HCT116 (cell line): ENCODE results near the gene IFNL2. TPM values are rescaled to one million over a fixed set of nuclear protein-coding genes. Genes with fewer than 3 reads are reported as not detected.

Source experiments
- ATAC-seq: fragments of 200-7000 bp; cut with Tn5 transposase; 2 replicates; pipeline ENCODE4 v1.9.1; 2020; ENCODE audit warnings: mild to moderate bottlenecking, moderate library complexity
- BruUV-seq: library from RNA; stranded (reverse); fragments of 400-500 nt; replicated peaks from 2 replicates; lab custom pipeline; 2021; lab: Mats Ljungman, UMichigan
- CTCF ChIA-PET: fragments of 300-600 bp; sonication (Branson Sonifier 250); formaldehyde crosslinking; loops from one replicate; lab custom pipeline; 2021; ENCODE audit warnings: antibody characterized with exemption; lab: Charles Lee
- POLR2A ChIA-PET: fragments of 300-600, 350-600 bp; sonication (Branson Sonifier 250); formaldehyde crosslinking; loops from one replicate; lab custom pipeline; 2021; ENCODE audit warnings: antibody characterized with exemption; lab: Charles Lee
- RAD21 ChIA-PET, 2 experiments: fragments of 300-600 bp; sonication (Branson Sonifier 250); formaldehyde crosslinking; loops; one replicate each; lab custom pipeline; 2023; ENCODE audit warnings: low total read pairs in 2 of 2; ENCODE audit not compliant: uncharacterized antibody in 2 of 2, unreplicated experiment in 2 of 2, low non-redundant PET in 1 of 2; lab: Charles Lee
- DNase-seq: peaks from one replicate; pipeline ENCODE4 v3.0.0-alpha.2; 2010; ENCODE audit warnings: low read depth, low spot score
- H2AFZ ChIP-seq: fragments of 200-600 bp; shearing (Covaris generic), sonication (generic); 2 replicates; pipeline ENCODE4 v1.6.1; 2017; ENCODE audit warnings: low read depth, mixed run types, mixed read lengths, antibody characterized with exemption, low read length; ENCODE audit not compliant: poor library complexity, severe bottlenecking
- H3K27ac ChIP-seq: 2 replicates; pipeline ENCODE4 v1.5.1; 2012; ENCODE audit warnings: low read depth, low read length
- H3K27me3 ChIP-seq: fragments of 200-600 bp; sonication (generic); 2 replicates; pipeline ENCODE4 v1.6.1; 2016; ENCODE audit warnings: mixed run types, low read length, mixed read lengths; ENCODE audit not compliant: insufficient read depth
- H3K36me3 ChIP-seq, 2 experiments: fragments of 200-500 bp in 1 of 2; fragments of 200-600 bp in 1 of 2; sonication (Bioruptor generic) in 1 of 2; sonication (generic) in 1 of 2; 2 replicates each; pipeline versions ENCODE4 v1.5.1 to v1.6.1; 2014 to 2016; ENCODE audit warnings: low read length in 2 of 2, inconsistent platforms in 1 of 2, mixed read lengths in 1 of 2, mixed run types in 1 of 2; ENCODE audit not compliant: insufficient read depth in 2 of 2, control insufficient read depth in 1 of 2
- H3K4me1 ChIP-seq, 2 experiments: fragments of 200-600 bp in 1 of 2; sonication (generic) in 1 of 2; 2 replicates each; pipeline versions ENCODE4 v1.5.1 to v1.6.1; 2012 to 2017; ENCODE audit warnings: low read length in 2 of 2, inconsistent platforms in 1 of 2, mild to moderate bottlenecking in 1 of 2, mixed read lengths in 1 of 2, mixed run types in 1 of 2, moderate library complexity in 1 of 2; ENCODE audit not compliant: insufficient read depth in 2 of 2, control insufficient read depth in 1 of 2
- H3K4me2 ChIP-seq: fragments of 200-600 bp; sonication (generic); 2 replicates; pipeline ENCODE4 v1.6.1; 2017; ENCODE audit warnings: mixed run types, low read length, mixed read lengths
- H3K4me3 ChIP-seq, 2 experiments: fragments of 200-600 bp in 1 of 2; sonication (generic) in 1 of 2; replicated peaks in 1 of 2; 2 replicates each; pipeline ENCODE4 v1.5.1; 2011 to 2016; ENCODE audit warnings: low read length in 2 of 2, control low read depth in 1 of 2, low read depth in 1 of 2, mild to moderate bottlenecking in 1 of 2, mixed read lengths in 1 of 2, mixed run types in 1 of 2
- H3K79me2 ChIP-seq: fragments of 200-600 bp; sonication (generic); 2 replicates; pipeline ENCODE4 v1.6.1; 2017; ENCODE audit warnings: mild to moderate bottlenecking, mixed run types, low read length, moderate library complexity, mixed read lengths; ENCODE audit not compliant: insufficient read depth
- H3K9ac ChIP-seq: fragments of 200-600 bp; sonication (generic); 2 replicates; pipeline ENCODE4 v1.6.1; 2016; ENCODE audit warnings: low read length, mixed read lengths
- H3K9me2 ChIP-seq: fragments of 200-600 bp; sonication (generic), shearing (Covaris generic); 2 replicates; pipeline ENCODE4 v1.6.1; 2017; ENCODE audit warnings: mixed run types, mild to moderate bottlenecking, moderate library complexity; ENCODE audit not compliant: insufficient read depth
- H3K9me3 ChIP-seq, 2 experiments: fragments of 200-500 bp in 1 of 2; fragments of 200-600 bp in 1 of 2; sonication (Bioruptor generic) in 1 of 2; sonication (generic) in 1 of 2; 2 replicates each; pipeline ENCODE4 v1.6.1; 2014 to 2017; ENCODE audit warnings: low read length in 2 of 2, mixed read lengths in 2 of 2, inconsistent platforms in 1 of 2, low read depth in 1 of 2, mild to moderate bottlenecking in 1 of 2, mixed run types in 1 of 2, moderate library complexity in 1 of 2; ENCODE audit not compliant: control insufficient read depth in 1 of 2, insufficient read depth in 1 of 2
- H4K20me1 ChIP-seq: fragments of 200-600 bp; sonication (generic), shearing (Covaris generic); 2 replicates; pipeline ENCODE4 v1.6.1; 2017; ENCODE audit warnings: mixed run types, mild to moderate bottlenecking, moderate library complexity; ENCODE audit not compliant: insufficient read depth
- ATF3 ChIP-seq: IDR thresholded peaks from 2 replicates; pipeline ENCODE4 v1.6.1; 2012
- CBX3 ChIP-seq: IDR thresholded peaks from 2 replicates; pipeline ENCODE4 v1.6.1; 2012; ENCODE audit warnings: low read depth
- CEBPB ChIP-seq: IDR thresholded peaks from 2 replicates; pipeline ENCODE4 v1.6.1; 2012; ENCODE audit warnings: low read depth
- CTCF ChIP-seq, 3 experiments: fragments of 200-600 bp in 1 of 3; sonication (generic) in 1 of 3; IDR thresholded peaks in 2 of 3; conservative IDR thresholded peaks in 1 of 3; 2 replicates each; pipeline ENCODE4 v1.5.1; 2012 to 2017; ENCODE audit warnings: low read depth in 2 of 3, low read length in 2 of 3, antibody characterized with exemption in 1 of 3, borderline replicate concordance in 1 of 3, control low read depth in 1 of 3, mild to moderate bottlenecking in 1 of 3, mixed read lengths in 1 of 3, mixed run types in 1 of 3, moderate library complexity in 1 of 3; ENCODE audit not compliant: insufficient read depth in 1 of 3
- EGR1 ChIP-seq: IDR thresholded peaks from 2 replicates; pipeline ENCODE4 v1.6.1; 2012; ENCODE audit warnings: low read depth
- ELF1 ChIP-seq: IDR thresholded peaks from 2 replicates; pipeline ENCODE4 v1.6.1; 2012; ENCODE audit warnings: low read depth, borderline replicate concordance
- EZH2phosphoT487 ChIP-seq: fragments of 200-600 bp; IDR thresholded peaks from 2 replicates; pipeline ENCODE4 v1.6.1; 2018; ENCODE audit warnings: antibody characterized with exemption, borderline replicate concordance
- FOSL1 ChIP-seq: IDR thresholded peaks from 2 replicates; pipeline ENCODE4 v1.6.1; 2012; ENCODE audit warnings: low read depth
- MAX ChIP-seq: IDR thresholded peaks from 2 replicates; pipeline ENCODE4 v1.6.1; 2012
- POLR2A ChIP-seq: IDR thresholded peaks from 2 replicates; pipeline ENCODE4 v1.7.0; 2011; ENCODE audit warnings: borderline replicate concordance; ENCODE audit not compliant: insufficient read depth, insufficient read length; ENCODE audit errors: extremely low read depth
- SIN3A ChIP-seq: IDR thresholded peaks from 2 replicates; pipeline ENCODE4 v1.6.1; 2012; ENCODE audit warnings: low read depth
- SP1 ChIP-seq: IDR thresholded peaks from 2 replicates; pipeline ENCODE4 v1.6.1; 2012; ENCODE audit warnings: low read depth
- SRF ChIP-seq: IDR thresholded peaks from 2 replicates; pipeline ENCODE4 v1.6.1; 2012; ENCODE audit warnings: low read depth
- TCF7L2 ChIP-seq: IDR thresholded peaks from 2 replicates; pipeline ENCODE4 v1.7.0; 2011; ENCODE audit warnings: borderline replicate concordance, inconsistent platforms; ENCODE audit not compliant: insufficient read depth, insufficient read length; ENCODE audit errors: extremely low read depth
- YY1 ChIP-seq: IDR thresholded peaks from 2 replicates; pipeline ENCODE4 v1.6.1; 2011; ENCODE audit warnings: low read length, low read depth, moderate library complexity, mild to moderate bottlenecking; ENCODE audit not compliant: insufficient replicate concordance; ENCODE audit errors: extremely low read depth
- ZFX ChIP-seq: fragments of 450-650 bp; IDR thresholded peaks from 2 replicates; pipeline ENCODE4 v1.6.1; 2017
- ZNF274 ChIP-seq: fragments of 200-500 bp; sonication (Bioruptor generic); IDR thresholded peaks from 2 replicates; pipeline ENCODE4 v1.6.1; 2014; ENCODE audit warnings: mild to moderate bottlenecking, low read depth, low read length, inconsistent platforms
- intact Hi-C: fragments of 100-400 bp; cut with micrococcal nuclease; formaldehyde crosslinking; loops from 2 replicates; pipeline ENCODE4 v1.10.0; 2022
- total RNA-seq: library from RNA; stranded (reverse); gene quantifications from one replicate; pipeline ENCODE4 v1.2.1, GENCODE V29; 2021; ENCODE audit not compliant: unreplicated experiment
- TF ChIP-seq, protein P1 (sequence below): IDR thresholded peaks from 2 replicates; pipeline ENCODE4 v1.6.1; 2011; ENCODE audit warnings: mild to moderate bottlenecking, low read length, moderate library complexity; ENCODE audit not compliant: insufficient replicate concordance; ENCODE audit errors: extremely low read depth

IFNL2 gene
- total RNA-seq, 1 experiment from 2014 or later: not detected

DNA sequence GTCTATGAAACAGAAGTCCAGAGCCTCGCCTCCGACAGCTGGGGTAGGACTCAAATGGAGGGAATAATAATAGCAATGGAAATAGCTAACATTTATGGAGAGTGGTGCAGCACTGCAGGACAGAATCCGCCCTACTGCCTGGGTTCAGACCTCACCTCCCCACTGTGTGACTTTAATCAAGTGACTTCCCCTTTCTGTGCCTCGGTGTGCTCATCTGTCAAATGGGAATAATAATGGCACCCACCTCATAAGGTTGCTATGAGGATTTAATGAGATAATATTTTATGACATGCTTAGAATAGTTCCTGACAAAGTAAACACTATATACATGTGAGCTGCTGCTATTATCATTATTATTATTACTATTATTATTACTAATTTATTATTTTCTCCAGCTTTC, 49.3 kb downstream of the IFNL2 start:
- CTCF ChIA-PET: no interaction called here
- Histone ChIP-seq H4K20me1 (no peaks in the 10 kb centered on the region), H3K27ac (no peak overlapping the region), H3K4me2 (no peak overlapping the region), H3K4me3 (no peak overlapping the region)
- BruUV-seq: no TSS peak
- TF ChIP-seq ZNF274: no peak
- no peak for TF ChIP-seq CBX3
- no peak for TF ChIP-seq EZH2phosphoT487
- TF ChIP-seq ATF3: no peak
- no peak for TF ChIP-seq ZFX
- TF ChIP-seq SIN3A: no peak
- no peak for TF ChIP-seq ELF1
- no peak for TF ChIP-seq SP1
- TF ChIP-seq FOSL1: no peak
- TF ChIP-seq SRF: no peak
- TF ChIP-seq, protein P1, sequence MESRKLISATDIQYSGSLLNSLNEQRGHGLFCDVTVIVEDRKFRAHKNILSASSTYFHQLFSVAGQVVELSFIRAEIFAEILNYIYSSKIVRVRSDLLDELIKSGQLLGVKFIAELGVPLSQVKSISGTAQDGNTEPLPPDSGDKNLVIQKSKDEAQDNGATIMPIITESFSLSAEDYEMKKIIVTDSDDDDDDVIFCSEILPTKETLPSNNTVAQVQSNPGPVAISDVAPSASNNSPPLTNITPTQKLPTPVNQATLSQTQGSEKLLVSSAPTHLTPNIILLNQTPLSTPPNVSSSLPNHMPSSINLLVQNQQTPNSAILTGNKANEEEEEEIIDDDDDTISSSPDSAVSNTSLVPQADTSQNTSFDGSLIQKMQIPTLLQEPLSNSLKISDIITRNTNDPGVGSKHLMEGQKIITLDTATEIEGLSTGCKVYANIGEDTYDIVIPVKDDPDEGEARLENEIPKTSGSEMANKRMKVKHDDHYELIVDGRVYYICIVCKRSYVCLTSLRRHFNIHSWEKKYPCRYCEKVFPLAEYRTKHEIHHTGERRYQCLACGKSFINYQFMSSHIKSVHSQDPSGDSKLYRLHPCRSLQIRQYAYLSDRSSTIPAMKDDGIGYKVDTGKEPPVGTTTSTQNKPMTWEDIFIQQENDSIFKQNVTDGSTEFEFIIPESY: no peak
- TF ChIP-seq TCF7L2: no peak
- no peak for TF ChIP-seq EGR1
- no peak for TF ChIP-seq POLR2A
- no peak for TF ChIP-seq MAX
- TF ChIP-seq YY1: no peak
- TF ChIP-seq CEBPB: no peak
- TF ChIP-seq CTCF (IDR thresholded peaks at IDR 0.05 in 2 of 3, conservative IDR thresholded peaks at IDR 0.05 in 1 of 3; ENCODE audit: borderline replicate concordance in 1 of 3, insufficient read depth in 1 of 3, low read depth in 2 of 3, low read length in 2 of 3): no peak
- TF ChIP-seq, all 23 proteins: peak for 0
- Histone ChIP-seq H2AFZ (no peak overlapping the region), H3K36me3 (peaks cover 6 to 10% of the 10 kb centered on the region in 2 experiments), H3K79me2 (peaks cover 25% of the 10 kb centered on the region), H3K9me3 (no peaks in the 10 kb centered on the region), H3K9me2 (no peaks in the 10 kb centered on the region), H3K27me3 (no peaks in the 10 kb centered on the region), H3K9ac (no peak overlapping the region), H3K4me1 (peaks cover 3 to 13% of the 10 kb centered on the region in 2 experiments; a peak in 3 of 4 replicates)
- ChIA-PET POLR2A (no interaction called here), RAD21 (no interaction called here)
- ATAC-seq: no peak
- no peak for DNase-seq
- intact Hi-C loops: no loop called here
